H7 (cell line): ENCODE results near the gene IMPG2. TPM values are rescaled to one million over a fixed set of nuclear protein-coding genes. Genes with fewer than 3 reads are reported as not detected.

Experiments used
- DNase-seq: peaks from one replicate; pipeline ENCODE4 v3.0.0; 2012
- H3K27me3 ChIP-seq: 2 replicates; pipeline ENCODE4 v1.6.0; 2011; ENCODE audit warnings: mild to moderate bottlenecking, low read length; ENCODE audit not compliant: control insufficient read depth, insufficient read depth
- H3K36me3 ChIP-seq: replicated peaks from 2 replicates; pipeline ENCODE4 v1.5.1; 2011; ENCODE audit warnings: low read length; ENCODE audit not compliant: control insufficient read depth, insufficient read depth
- H3K4me3 ChIP-seq: 2 replicates; pipeline ENCODE4 v1.5.1; 2011; ENCODE audit warnings: low read depth, mild to moderate bottlenecking, control low read depth, low read length, moderate library complexity; ENCODE audit not compliant: insufficient read depth
- total RNA-seq: library from RNA; depleted of rRNA; stranded (reverse); fragments of >200 nt; shearing (Covaris generic); gene quantifications from 2 replicates; pipeline ENCODE4 v1.2.3, GENCODE V29; 2014

The IMPG2 gene
- total RNA-seq, 1 experiment from 2014 or later, result 0.03 TPM

DNA sequence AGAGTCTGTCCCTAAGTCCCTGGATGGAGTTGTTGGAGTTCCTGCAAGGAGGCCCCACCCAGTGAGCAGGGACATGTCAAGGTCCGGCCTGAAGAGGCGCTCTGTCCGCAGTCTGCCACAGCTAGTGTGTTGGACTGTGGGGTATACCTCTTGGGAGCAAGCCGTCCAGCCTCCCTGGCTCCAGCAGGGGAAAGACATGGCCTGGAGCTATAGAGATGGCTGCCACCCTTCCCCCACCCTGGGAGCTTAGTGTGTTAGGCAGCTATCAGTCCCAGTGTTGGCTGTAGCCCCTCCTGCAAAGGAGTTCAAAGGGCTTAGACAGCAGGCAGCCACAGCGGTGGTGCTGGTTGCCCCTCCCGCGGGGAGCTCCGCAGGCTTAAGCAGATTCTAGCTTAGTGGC lies 20.3 kb downstream of the IMPG2 start:
- H3K27me3 ChIP-seq, result no peaks in the 10 kb centered on the region
- H3K4me3 ChIP-seq, result no peak overlapping the region
- no peaks in the 10 kb centered on the region for H3K36me3 ChIP-seq
- DNase-seq, result no peak

DNA sequence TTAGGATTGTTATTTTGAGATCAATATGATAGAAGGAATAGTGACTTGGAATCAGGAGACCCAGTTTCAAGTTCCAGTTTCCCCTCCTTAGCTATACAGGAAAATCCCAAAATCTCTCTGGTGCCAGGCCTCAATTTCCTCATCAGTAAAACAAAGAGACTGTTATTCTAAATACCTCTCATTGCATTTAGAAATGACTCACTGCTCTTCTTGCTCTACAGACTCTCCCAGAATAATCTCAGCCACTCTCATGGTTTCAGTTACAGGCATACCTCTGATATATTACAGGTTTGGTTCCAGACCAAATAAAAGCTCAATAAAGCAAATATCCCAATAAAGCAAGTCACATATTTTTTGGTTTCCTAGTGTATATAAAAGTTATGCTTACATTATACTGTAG lies 28.3 kb downstream of the IMPG2 start:
- no peak for DNase-seq
- Histone ChIP-seq H3K27me3 (no peaks in the 10 kb centered on the region), H3K36me3 (no peaks in the 10 kb centered on the region), H3K4me3 (no peak overlapping the region)

DNA sequence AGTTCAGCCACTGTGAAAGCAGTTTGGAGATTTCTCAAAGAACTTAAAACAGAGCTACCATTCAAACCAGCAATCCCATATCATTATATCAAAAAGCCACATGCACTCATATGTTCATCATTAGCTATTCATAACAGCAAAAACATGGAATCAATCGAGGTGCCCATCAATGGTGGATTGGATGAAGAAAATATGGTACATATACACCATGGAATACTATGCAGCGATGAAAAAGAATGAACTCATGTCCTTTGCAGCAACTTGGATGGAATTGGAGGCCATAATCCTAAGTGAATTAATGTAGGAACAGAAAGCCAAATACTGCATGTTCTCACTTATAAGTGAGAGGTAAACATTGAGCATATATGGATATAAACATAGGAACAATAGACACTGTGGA lies 32.1 kb downstream of the IMPG2 start:
- Histone ChIP-seq H3K4me3 (no peak overlapping the region), H3K27me3 (no peaks in the 10 kb centered on the region), H3K36me3 (no peaks in the 10 kb centered on the region)
- no peak for DNase-seq

DNA sequence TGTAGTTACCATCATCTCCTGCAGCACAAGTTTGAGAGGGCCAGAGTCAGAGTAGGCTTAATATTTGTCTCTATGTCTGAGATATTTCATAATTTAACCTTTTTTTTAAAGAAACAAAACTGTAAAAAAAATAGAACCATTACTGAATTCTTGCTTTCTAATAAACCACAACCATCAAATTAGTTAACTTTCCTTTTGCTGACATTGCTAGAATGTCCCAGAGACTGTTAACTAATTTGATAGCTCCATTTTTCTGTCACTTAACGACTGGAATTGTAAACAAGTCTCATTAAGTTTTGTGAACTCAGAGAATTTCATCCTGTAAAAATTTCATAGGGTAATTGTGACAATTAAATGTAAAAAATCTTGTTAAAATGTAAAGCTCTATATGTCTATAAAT lies 35.6 kb downstream of the IMPG2 start:
- no peaks in the 10 kb centered on the region for H3K36me3 ChIP-seq
- DNase-seq, result no peak
- H3K27me3 ChIP-seq, result no peaks in the 10 kb centered on the region
- H3K4me3 ChIP-seq, result no peak overlapping the region

DNA sequence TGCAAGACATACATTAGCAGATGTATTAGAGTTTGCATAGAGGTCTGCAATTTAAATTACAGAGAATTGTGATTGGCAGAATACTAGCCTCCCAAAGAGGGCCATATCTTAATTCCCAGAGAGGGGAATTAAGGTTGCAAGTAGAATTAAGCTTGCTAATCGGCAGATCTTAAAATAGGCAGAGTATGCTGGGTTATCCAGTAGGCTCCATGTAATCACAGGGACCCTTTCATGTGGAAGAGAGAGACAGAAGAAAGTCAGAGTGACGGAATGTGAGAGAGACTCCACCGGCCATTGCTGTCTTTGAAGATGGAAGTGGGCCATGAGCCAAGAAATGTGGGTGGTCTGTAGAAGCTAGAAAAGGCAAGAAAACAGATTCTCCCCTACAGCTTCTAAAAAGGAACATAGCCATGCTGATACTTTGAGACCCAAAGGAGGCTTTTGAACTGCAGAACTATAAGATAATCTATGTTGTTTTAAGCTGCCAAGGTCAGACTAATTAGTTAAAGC lies 38.8 kb downstream of the IMPG2 start:
- DNase-seq, result no peak
- Histone ChIP-seq H3K4me3 (no peak overlapping the region), H3K27me3 (peaks cover 1% of the 10 kb centered on the region; the same call in 1 of the 2 replicates), H3K36me3 (no peaks in the 10 kb centered on the region)

DNA sequence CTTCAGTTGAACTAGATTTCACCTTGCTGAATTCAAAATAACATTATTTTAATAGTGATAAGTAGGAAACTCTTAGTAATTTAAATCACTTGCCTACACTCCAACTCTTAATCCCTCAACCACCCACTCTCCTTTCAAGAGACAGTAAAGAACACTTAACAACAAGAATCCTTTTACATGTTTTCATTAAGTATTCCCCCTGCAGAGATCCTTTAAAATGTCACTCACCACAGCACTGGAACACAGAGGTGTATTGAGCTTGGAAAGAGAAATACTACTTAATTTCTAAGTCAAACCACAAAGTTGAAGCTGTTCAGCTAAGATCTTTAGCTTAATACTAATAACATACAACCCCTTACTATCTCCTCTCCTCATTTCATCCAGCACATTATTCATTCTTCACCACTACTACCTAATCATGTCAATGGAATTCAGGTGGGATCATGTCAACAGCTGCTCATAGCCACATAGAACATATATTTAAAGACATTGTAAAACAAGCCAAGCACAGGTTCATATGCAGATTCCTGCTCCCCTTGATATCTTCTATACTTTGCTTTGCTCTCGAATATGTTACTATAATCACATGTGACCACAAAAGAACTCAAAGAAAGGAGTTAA lies 40.5 kb downstream of the IMPG2 start:
- H3K4me3 ChIP-seq, result no peak overlapping the region
- DNase-seq, result no peak
- H3K27me3 ChIP-seq, result peaks cover 6% of the 10 kb centered on the region
- no peaks in the 10 kb centered on the region for H3K36me3 ChIP-seq

DNA sequence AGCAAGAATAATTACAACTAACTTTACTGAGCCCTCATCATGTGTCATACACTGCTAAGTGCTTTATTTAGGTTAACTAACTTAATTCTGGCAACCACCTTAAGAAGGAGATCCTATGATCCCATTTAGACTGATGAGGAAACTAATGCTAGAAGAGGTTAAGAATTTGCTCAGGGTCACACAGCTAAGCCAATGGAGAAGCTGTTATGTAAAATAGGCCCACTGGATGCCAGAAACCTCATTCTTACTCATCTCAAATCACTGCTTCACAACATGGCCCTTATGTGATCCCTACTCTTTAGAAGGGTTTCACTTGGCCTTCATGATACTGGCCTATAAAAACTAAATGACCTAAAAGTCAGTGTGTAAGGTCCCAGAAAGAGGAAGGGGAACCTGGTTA lies 41.2 kb downstream of the IMPG2 start:
- no peak for DNase-seq
- no peaks in the 10 kb centered on the region for H3K36me3 ChIP-seq
- H3K4me3 ChIP-seq, result no peak overlapping the region
- H3K27me3 ChIP-seq, result peaks cover 12% of the 10 kb centered on the region

DNA sequence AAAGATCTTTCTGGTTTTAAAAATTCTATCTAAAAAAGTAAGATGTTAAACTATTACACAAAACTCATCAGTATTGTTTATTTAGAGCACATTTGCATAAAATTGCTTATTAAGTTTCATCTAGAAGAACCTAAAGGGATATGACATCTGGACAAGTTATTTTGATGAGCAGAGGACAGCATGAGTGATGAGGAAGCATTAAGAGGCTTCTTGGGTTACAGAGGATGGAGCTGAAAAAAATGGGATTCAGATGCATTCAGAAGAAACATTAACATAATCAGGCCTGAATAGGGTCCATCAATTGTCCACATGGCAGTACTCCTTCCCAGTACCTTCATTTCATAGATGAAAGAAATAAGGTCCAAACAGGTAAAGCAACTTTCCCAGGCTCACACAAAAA lies 41.6 kb downstream of the IMPG2 start:
- H3K4me3 ChIP-seq, result no peak overlapping the region
- H3K27me3 ChIP-seq, result peaks cover 15% of the 10 kb centered on the region
- H3K36me3 ChIP-seq, result no peaks in the 10 kb centered on the region
- no peak for DNase-seq

DNA sequence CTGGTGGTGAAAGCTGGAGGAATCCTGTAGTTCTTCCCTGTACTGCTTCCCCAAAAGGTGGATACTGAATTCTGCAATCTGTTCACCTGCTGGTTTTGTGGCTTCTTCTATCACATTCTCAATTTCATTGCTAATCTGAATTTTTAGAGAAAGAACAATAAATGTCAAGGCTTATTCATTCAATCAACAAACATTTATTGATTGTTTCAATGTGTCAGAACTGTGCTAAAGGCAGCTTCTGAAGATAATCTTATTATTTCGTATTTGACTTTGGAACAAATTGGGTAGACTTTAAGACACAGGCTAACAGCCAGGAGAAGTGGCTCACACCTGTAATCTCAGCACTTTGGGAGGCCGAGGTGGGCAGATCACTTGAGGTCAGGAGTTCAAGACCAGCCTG lies 46.8 kb downstream of the IMPG2 start:
- Histone ChIP-seq H3K27me3 (peaks cover 49% of the 10 kb centered on the region), H3K4me3 (no peak overlapping the region), H3K36me3 (no peaks in the 10 kb centered on the region)
- DNase-seq, result no peak

DNA sequence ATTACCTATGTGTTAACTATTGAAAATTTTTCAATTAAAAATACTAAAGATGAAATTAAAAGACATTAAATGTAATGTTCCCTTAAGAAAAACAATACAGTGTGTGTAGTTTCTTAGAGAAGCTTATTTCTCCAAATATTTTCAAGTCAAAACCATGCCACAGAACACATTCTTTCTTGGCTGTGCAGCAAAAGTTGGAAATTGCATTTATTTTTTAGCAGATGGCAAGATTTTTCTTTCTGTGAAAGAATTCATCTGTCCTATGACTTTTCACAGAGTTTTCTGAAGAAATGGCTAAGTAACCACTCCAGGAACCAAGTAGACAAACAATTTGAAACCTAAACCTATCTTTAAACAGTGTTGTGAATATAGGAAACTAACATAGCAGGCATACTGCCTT lies 47.2 kb downstream of the IMPG2 start:
- H3K4me3 ChIP-seq, result no peak overlapping the region
- peaks cover 51% of the 10 kb centered on the region for H3K27me3 ChIP-seq
- no peaks in the 10 kb centered on the region for H3K36me3 ChIP-seq
- DNase-seq, result no peak

DNA sequence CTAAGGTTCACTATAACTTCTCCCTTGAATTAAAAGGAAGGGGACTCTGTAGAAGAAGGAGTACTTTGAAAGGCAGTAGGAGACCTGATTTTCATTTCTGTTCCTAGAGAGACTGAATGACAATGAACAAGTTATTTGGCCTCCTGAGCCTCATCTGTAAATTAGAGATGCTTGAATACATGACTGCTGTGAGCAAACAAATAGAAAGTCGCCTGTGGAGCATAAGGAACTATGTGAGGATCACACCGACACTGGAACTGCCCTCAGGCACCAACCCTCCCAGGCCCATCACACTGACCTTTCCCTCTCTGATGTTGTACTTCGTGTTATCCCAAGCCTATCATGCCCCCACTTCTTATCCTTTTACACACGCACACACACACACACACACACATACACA lies 48.6 kb downstream of the IMPG2 start:
- DNase-seq, result peak; percentile 39
- peaks cover 52% of the 10 kb centered on the region for H3K27me3 ChIP-seq
- no peak overlapping the region for H3K4me3 ChIP-seq
- H3K36me3 ChIP-seq, result no peaks in the 10 kb centered on the region

DNA sequence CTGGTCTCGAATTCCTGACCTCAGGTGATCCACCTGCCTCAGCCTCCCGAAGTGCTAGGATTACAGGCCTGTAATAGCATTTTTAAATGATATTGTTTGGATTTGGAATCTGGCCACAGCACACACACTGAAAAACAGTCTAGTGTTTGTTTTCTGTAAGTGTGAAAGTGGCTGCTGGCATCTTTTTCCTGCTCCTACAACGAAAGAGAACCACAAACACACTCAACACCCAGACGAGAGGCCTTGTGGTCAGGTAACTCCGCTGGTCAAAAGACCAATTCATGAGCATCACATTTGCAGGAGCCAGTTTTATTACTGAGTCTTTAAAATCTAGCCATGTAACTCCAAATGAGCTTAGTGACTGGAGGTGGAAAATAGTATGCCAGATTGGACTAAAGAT lies 50.2 kb downstream of the IMPG2 start:
- DNase-seq, result no peak
- H3K27me3 ChIP-seq, result peaks cover 49% of the 10 kb centered on the region
- H3K36me3 ChIP-seq, result no peaks in the 10 kb centered on the region
- no peak overlapping the region for H3K4me3 ChIP-seq

DNA sequence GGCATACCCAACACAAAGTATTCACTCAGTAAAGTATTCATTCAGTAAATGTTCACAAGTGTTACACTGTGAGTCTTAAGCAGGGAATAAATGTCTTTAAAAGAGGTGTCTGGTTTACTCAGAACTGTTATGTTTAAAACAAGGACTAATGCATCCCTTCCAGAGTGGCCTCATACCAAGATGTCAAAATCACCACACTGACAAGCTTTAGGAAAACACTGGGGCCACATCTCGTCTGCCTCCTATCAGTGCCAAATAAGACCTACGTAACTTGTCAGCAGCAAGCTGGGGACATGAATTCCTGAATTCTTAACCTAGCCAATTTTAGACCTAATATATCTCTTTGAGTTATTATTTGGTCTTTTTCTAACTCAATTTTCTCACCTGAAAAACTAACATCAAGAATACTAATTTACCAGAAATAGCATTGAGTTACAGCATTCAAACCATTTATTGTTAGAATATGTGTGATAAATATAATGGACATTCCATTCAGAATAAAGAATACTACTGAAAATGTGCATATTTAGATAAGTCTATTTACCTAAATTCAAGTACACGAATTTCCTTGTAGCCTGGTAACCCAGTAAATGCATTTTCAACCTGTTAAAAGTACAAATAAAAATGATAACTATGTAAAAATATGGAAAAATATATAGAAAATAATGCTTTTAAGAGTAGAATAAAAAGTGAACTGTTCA lies 51.3 kb downstream of the IMPG2 start:
- no peak overlapping the region for H3K4me3 ChIP-seq
- DNase-seq, result no peak
- peaks cover 39% of the 10 kb centered on the region for H3K27me3 ChIP-seq
- H3K36me3 ChIP-seq, result no peaks in the 10 kb centered on the region

DNA sequence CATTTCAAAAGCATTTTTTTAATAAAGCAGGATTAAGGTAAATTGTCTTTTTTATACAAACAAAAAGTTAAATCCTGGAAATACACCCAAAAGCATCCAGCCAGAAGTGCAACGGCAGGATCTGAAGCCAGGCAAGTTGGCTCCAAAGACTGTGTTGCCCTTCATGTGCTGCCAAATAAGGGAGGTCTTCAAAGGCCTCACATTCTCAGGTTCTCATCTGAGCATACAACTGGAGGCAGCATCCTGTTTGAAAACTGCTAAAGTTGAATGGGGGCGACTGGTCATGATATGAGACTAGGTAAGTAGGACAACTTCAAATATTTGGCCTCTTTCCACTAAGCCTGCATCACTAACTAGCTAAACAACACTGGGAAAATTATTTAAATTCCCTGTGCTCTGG lies 52.2 kb downstream of the IMPG2 start:
- peaks cover 31% of the 10 kb centered on the region for H3K27me3 ChIP-seq
- H3K36me3 ChIP-seq, result no peaks in the 10 kb centered on the region
- DNase-seq, result no peak
- no peak overlapping the region for H3K4me3 ChIP-seq

DNA sequence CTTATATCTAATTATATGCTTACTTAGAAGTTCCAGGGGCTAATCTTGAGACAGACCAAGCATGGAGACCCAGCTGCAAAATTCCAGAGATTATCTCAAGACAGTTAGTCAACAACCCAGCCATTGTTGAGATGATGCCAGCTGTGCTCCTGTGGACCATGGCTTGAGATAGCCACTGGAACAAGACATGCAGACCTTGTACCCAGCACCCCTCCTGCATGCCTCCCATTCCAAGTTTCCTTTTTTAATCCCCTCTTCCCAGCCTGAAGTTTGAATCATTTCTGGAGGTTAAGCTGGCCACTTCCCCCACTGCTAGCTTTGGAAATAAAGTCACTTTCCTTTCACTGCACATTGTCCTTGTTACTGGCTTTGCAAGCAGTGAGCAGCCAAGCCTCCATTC lies 53.8 kb downstream of the IMPG2 start:
- DNase-seq, result no peak
- Histone ChIP-seq H3K4me3 (no peak overlapping the region), H3K36me3 (no peaks in the 10 kb centered on the region), H3K27me3 (peaks cover 18% of the 10 kb centered on the region)
